Measurements from ENCODE around the gene ZNF287. TPM values are rescaled to one million over a fixed set of nuclear protein-coding genes. Genes with fewer than 3 reads are reported as not detected.

Gene ZNF287
- total RNA-seq, 4 donors from 2014 or later = 4.3 to 11.7 (median 6.4) TPM

- Histone ChIP-seq H3K9me3 (no peaks in the 10 kb centered on the region), H3K36me3 (no peaks in the 10 kb centered on the region), H3K27me3 (no peaks in the 10 kb centered on the region), H3K4me1 (no peaks in the 10 kb centered on the region), H3K27ac (no peak overlapping the region), H3K4me3 (no peak overlapping the region)
- no peak for TF ChIP-seq CTCF (IDR thresholded peaks at IDR 0.05)
- TF ChIP-seq POLR2AphosphoS5 (IDR thresholded peaks at IDR 0.05) = no peak
- no peak for TF ChIP-seq EP300 (IDR thresholded peaks at IDR 0.05)
- TF ChIP-seq POLR2A (IDR thresholded peaks at IDR 0.05) = no peak
- WGBS = 93% methylated on average over 3 of the region's 3 CpGs
- no peak for DNase-seq (ENCODE audit: low spot score in 2 of 2)
Measured at GRCh38 chr17:16504984-16505383, 64.0 kb downstream of the ZNF287 start.

Other genes starting within 250 kb of the ZNF287 start
- 1 to 10 TPM in 3 of 4 donors, under 1 TPM in 1; 0.70 to 3.7 (median 1.8) TPM for gene CENPV, start 215.7 kb downstream of the ZNF287 start, total RNA-seq
- 100 to 1,000 TPM; 469 to 764 (median 628) TPM for gene UBB, start 188.1 kb downstream of the ZNF287 start, total RNA-seq
- gene TRPV2, start 153.6 kb downstream of the ZNF287 start, total RNA-seq = 10 to 100 TPM in 1 of 4 donors, 1 to 10 TPM in 3; 3.0 to 13.9 (median 7.9) TPM
- gene LRRC75A, start 77.0 kb downstream of the ZNF287 start, total RNA-seq = under 1 TPM; 0.64 to 0.99 (median 0.90) TPM
- 1 to 10 TPM; 2.7 to 5.8 (median 3.3) TPM for gene ZNF624, start 84.6 kb upstream of the ZNF287 start, total RNA-seq
- 1 to 10 TPM; 1.2 to 6.2 (median 2.6) TPM for gene CCDC144A, start 121.0 kb upstream of the ZNF287 start, total RNA-seq